IMR-90 (cell line): ENCODE measurements around the gene TRABD. TPM values are rescaled to one million over a fixed set of nuclear protein-coding genes. Genes with fewer than 3 reads are reported as not detected.

Source experiments
- ATAC-seq: fragments of 200-7000 bp; cut with Tn5 transposase; 2 replicates; pipeline ENCODE4 v1.9.1; 2020; ENCODE audit warnings: low read depth, mild to moderate bottlenecking, moderate library complexity
- BruUV-seq: library from RNA; stranded (reverse); fragments of 400-500 nt; replicated peaks from 2 replicates; lab custom pipeline; 2021; lab: Mats Ljungman, UMichigan
- CTCF ChIA-PET: fragments of 300-600 bp; formaldehyde crosslinking; extraction: SDS; loops from one replicate; lab custom pipeline; 2021; ENCODE audit warnings: antibody characterized with exemption; lab: Yijun Ruan, JAX
- POLR2A ChIA-PET: fragments of 300-600 bp; sonication (Branson Sonifier 250); formaldehyde crosslinking; loops from one replicate; lab custom pipeline; 2022; ENCODE audit warnings: antibody characterized with exemption; ENCODE audit not compliant: unreplicated experiment; lab: Charles Lee
- DNase-seq: peaks from one replicate; pipeline ENCODE4 v3.0.0; 2013
- H2AFZ ChIP-seq: replicated peaks from 2 replicates; pipeline ENCODE3; 2013; ENCODE audit warnings: low read length, mild to moderate bottlenecking; ENCODE audit not compliant: poor library complexity
- H2AK5ac ChIP-seq: 2 replicates; pipeline ENCODE4 v1.6.1; 2013; ENCODE audit warnings: low read depth, low read length, inconsistent platforms
- H2AK9ac ChIP-seq: replicated peaks from 2 replicates; pipeline ENCODE3; 2013; ENCODE audit warnings: mild to moderate bottlenecking, low read depth, low read length, moderate library complexity; ENCODE audit not compliant: poor library complexity
- H2BK120ac ChIP-seq: 2 replicates; pipeline ENCODE4 v1.6.1; 2013; ENCODE audit warnings: low read depth, low read length, inconsistent platforms
- H2BK15ac ChIP-seq: 3 replicates; pipeline ENCODE4 v1.6.1; 2013; ENCODE audit warnings: low read depth, low read length, inconsistent platforms
- H2BK20ac ChIP-seq: 2 replicates; pipeline ENCODE4 v1.6.1; 2013; ENCODE audit warnings: low read depth, mild to moderate bottlenecking, inconsistent platforms, low read length, moderate library complexity
- H2BK5ac ChIP-seq: 2 replicates; pipeline ENCODE4 v1.6.1; 2013; ENCODE audit warnings: mild to moderate bottlenecking, low read depth, low read length, inconsistent platforms; ENCODE audit not compliant: poor library complexity, severe bottlenecking
- H3K14ac ChIP-seq: replicated peaks from 2 replicates; pipeline ENCODE4 v1.6.1; 2013; ENCODE audit warnings: low read depth, low read length, inconsistent platforms
- H3K18ac ChIP-seq: 2 replicates; pipeline ENCODE4 v1.6.1; 2013; ENCODE audit warnings: low read depth, low read length, control low read depth
- H3K23ac ChIP-seq: 2 replicates; pipeline ENCODE4 v1.6.1; 2013; ENCODE audit warnings: low read depth, low read length, inconsistent platforms
- H3K27ac ChIP-seq: 2 replicates; pipeline ENCODE4 v1.5.1; 2013; ENCODE audit warnings: mild to moderate bottlenecking, control low read depth, low read length; ENCODE audit not compliant: insufficient read depth
- H3K27me3 ChIP-seq: 2 replicates; pipeline ENCODE4 v1.6.1; 2013; ENCODE audit warnings: low read length; ENCODE audit not compliant: control insufficient read depth, insufficient read depth
- H3K36me3 ChIP-seq: 2 replicates; pipeline ENCODE4 v1.6.1; 2013; ENCODE audit warnings: low read length, mixed read lengths; ENCODE audit not compliant: control insufficient read depth, insufficient read depth
- H3K4ac ChIP-seq: 2 replicates; pipeline ENCODE4 v1.6.1; 2013; ENCODE audit warnings: low read depth, low read length, inconsistent platforms
- H3K4me1 ChIP-seq: 2 replicates; pipeline ENCODE4 v1.6.1; 2013; ENCODE audit warnings: low read length, mixed read lengths; ENCODE audit not compliant: control insufficient read depth, insufficient read depth
- H3K4me2 ChIP-seq: 2 replicates; pipeline ENCODE4 v1.6.1; 2013; ENCODE audit warnings: low read depth, mild to moderate bottlenecking, control low read depth, low read length, moderate library complexity
- H3K4me3 ChIP-seq: 2 replicates; pipeline ENCODE4 v1.5.1; 2013; ENCODE audit warnings: low read depth, mild to moderate bottlenecking, control low read depth, low read length, moderate library complexity; ENCODE audit not compliant: insufficient read depth
- H3K56ac ChIP-seq: 2 replicates; pipeline ENCODE4 v1.6.1; 2013; ENCODE audit warnings: low read length, inconsistent platforms; ENCODE audit not compliant: insufficient read depth; ENCODE audit errors: extremely low read depth
- H3K79me1 ChIP-seq, 2 experiments: 2 replicates each; pipeline ENCODE4 v1.6.1; 2013; ENCODE audit warnings: low read length in 2 of 2, inconsistent platforms in 1 of 2, low read depth in 1 of 2
- H3K9ac ChIP-seq: 2 replicates; pipeline ENCODE4 v1.6.1; 2013; ENCODE audit warnings: low read depth, low read length, control low read depth
- H3K9me1 ChIP-seq: 2 replicates; pipeline ENCODE4 v1.6.1; 2013; ENCODE audit warnings: low read length, inconsistent platforms; ENCODE audit not compliant: insufficient read depth
- H3K9me3 ChIP-seq: 2 replicates; pipeline ENCODE4 v1.6.1; 2013; ENCODE audit warnings: low read length; ENCODE audit not compliant: control insufficient read depth, insufficient read depth
- H4K20me1 ChIP-seq: 2 replicates; pipeline ENCODE4 v1.6.1; 2013; ENCODE audit warnings: low read length, inconsistent platforms; ENCODE audit not compliant: insufficient read depth
- H4K5ac ChIP-seq: 2 replicates; pipeline ENCODE4 v1.6.1; 2013; ENCODE audit warnings: mild to moderate bottlenecking, low read depth, low read length, control low read depth
- H4K8ac ChIP-seq, 2 experiments: 2 replicates each; pipeline ENCODE4 v1.6.1; 2013; ENCODE audit warnings: low read depth in 2 of 2, low read length in 2 of 2, control low read depth in 1 of 2, inconsistent platforms in 1 of 2
- H4K91ac ChIP-seq: 2 replicates; pipeline ENCODE4 v1.6.1; 2013; ENCODE audit warnings: low read depth, low read length, inconsistent platforms; ENCODE audit not compliant: insufficient read depth
- CHD1 ChIP-seq: IDR thresholded peaks from 2 replicates; pipeline ENCODE4 v1.6.1; 2012; ENCODE audit warnings: low read depth, low read length, improper control_type of control experiment
- MAFK ChIP-seq: IDR thresholded peaks from 2 replicates; pipeline ENCODE4 v1.6.1; 2012; ENCODE audit warnings: low read depth, low read length, improper control_type of control experiment
- MAZ ChIP-seq: IDR thresholded peaks from 2 replicates; pipeline ENCODE4 v1.6.1; 2012; ENCODE audit warnings: low read depth, mild to moderate bottlenecking, low read length, improper control_type of control experiment, moderate library complexity, borderline replicate concordance
- WGBS, 2 experiments: methylation state at CpG; one replicate each; pipeline versions ENCODE4 v1.1.5 to v1.1.7; 2013; ENCODE audit warnings: missing lambda C conversion rate in 2 of 2; ENCODE audit not compliant: insufficient read length in 1 of 2; ENCODE audit errors: extremely low coverage in 2 of 2; 5-methylcytosine and 5-hydroxymethylcytosine counted together
- dilution Hi-C: fragments of 300-500 bp; cut with HindIII; formaldehyde crosslinking; loops from one replicate; pipeline ENCODE4 v1.14.3; 2018; ENCODE audit warnings: low sequenced_read_pairs; ENCODE audit not compliant: unreplicated experiment
- in situ Hi-C: fragments of 300-500 bp; cut with MboI; formaldehyde crosslinking; loops from 3 replicates; pipeline ENCODE4 v1.14.3; 2019; ENCODE audit warnings: low sequenced_read_pairs, inconsistent platforms, mixed read lengths
- intact Hi-C: fragments of 100-400 bp; cut with micrococcal nuclease; formaldehyde crosslinking; loops from 2 replicates; pipeline ENCODE4 v1.10.0; 2022
- polyA plus RNA-seq, 3 experiments: library from polyadenylated mRNA; depleted of rRNA; stranded (reverse); fragments of >200 nt; gene quantifications; 2 replicates each; pipeline ENCODE4 v1.2.3, GENCODE V29; 2012; ENCODE audit warnings: low replicate concordance in 1 of 3
- total RNA-seq: library from RNA; depleted of rRNA; stranded (reverse); fragments of >200 nt; gene quantifications from 2 replicates; pipeline ENCODE4 v1.2.3, GENCODE V29; 2012

TRABD gene
- total and polyA plus RNA-seq, 2 of the 4 experiments (the other 2 are of a cell fraction) = 13.4 to 42.7 TPM

DNA sequence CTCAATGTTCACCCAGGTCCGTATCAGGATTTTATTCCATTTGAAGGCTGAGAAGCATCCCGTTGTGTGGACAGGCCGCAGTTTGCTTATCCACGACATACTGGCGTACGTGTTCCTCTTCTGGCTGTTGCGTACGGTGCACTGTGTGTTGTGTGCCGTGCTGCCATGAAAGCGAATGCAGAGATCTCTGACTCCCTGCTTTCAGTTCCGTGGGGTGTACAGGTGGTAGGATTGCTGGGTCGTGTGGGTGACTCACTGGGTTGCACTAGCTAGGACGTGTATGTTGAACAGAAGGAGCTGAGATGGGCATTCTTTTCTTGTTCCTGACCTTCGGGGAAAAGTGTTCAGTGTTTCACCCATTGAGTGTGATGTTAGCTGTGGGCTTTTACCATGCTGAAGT, 25.4 kb downstream of the TRABD start:
- Histone ChIP-seq H2AK9ac (peak overlapping the region; percentile 60), H4K91ac (no peak overlapping the region), H3K9ac (no peak overlapping the region), H3K4ac (no peak overlapping the region), H2AK5ac (no peak overlapping the region), H3K4me2 (no peak overlapping the region), H3K27me3 (no peaks in the 10 kb centered on the region), H2BK120ac (no peak overlapping the region), H2BK20ac (no peak overlapping the region), H3K79me1 (peaks cover 19 to 71% of the 10 kb centered on the region in 2 experiments), H3K14ac (no peak overlapping the region), H4K5ac (no peak overlapping the region), H2AFZ (no peak overlapping the region), H4K8ac (no peak overlapping the region), H3K56ac (no peak overlapping the region), H3K18ac (no peak overlapping the region), H2BK15ac (no peak overlapping the region), H3K27ac (no peak overlapping the region), H3K9me3 (no peaks in the 10 kb centered on the region), H3K36me3 (peaks cover 49% of the 10 kb centered on the region), H3K4me3 (no peak overlapping the region), H4K20me1 (peaks cover 64% of the 10 kb centered on the region), H2BK5ac (no peak overlapping the region), H3K23ac (no peak overlapping the region; the same call in 1 of the 2 replicates), H3K9me1 (peaks cover 3% of the 10 kb centered on the region; the same call in 1 of the 2 replicates), H3K4me1 (no peaks in the 10 kb centered on the region)
- in situ Hi-C loops = loop anchor here (5.0 to 25.0 kb wide), 3 partner anchors 64 to 399 kb away; no protein-coding TSS in a partner anchor
- POLR2A ChIA-PET = no interaction called here
- intact Hi-C loops = no loop called here
- BruUV-seq = no TSS peak
- dilution Hi-C loops = no loop called here
- DNase-seq = peak; percentile 6
- no peak for TF ChIP-seq MAZ
- TF ChIP-seq MAFK = no peak
- no peak for TF ChIP-seq CHD1
- CTCF ChIA-PET = interaction anchor here (0.6 kb wide), 1 partner anchor 146 kb away, joined by 5 read pairs; no protein-coding TSS in a partner anchor
- ATAC-seq = no peak
- 84% methylated on average over 7 of the region's 14 CpGs; no CpG with 5 or more reads in 1 of the 2 experiments for WGBS, 2 experiments
